Mesothelial cell of epicardium (in vitro differentiated cells): ENCODE measurements around the gene MYH14. TPM values are rescaled to one million over a fixed set of nuclear protein-coding genes. Genes with fewer than 3 reads are reported as not detected.
A peak's percentile ranks its signal among the peaks of the same experiment; 100 is the strongest.

Experiments used
- DNase-seq, 2 experiments: peaks; one replicate each; pipeline ENCODE4 v3.0.0; 2021; ENCODE audit warnings: low spot score in 2 of 2; ENCODE audit not compliant: unreplicated experiment in 2 of 2
- H3K27ac Mint-ChIP-seq: 2 replicates; pipeline ENCODE4 v1.8.0; 2021; ENCODE audit warnings: mixed read lengths
- H3K27me3 Mint-ChIP-seq: 2 replicates; pipeline ENCODE4 v1.8.0; 2021; ENCODE audit warnings: low read depth, mixed read lengths
- H3K36me3 Mint-ChIP-seq: 2 replicates; pipeline ENCODE4 v1.8.0; 2021; ENCODE audit warnings: mixed read lengths
- H3K4me1 Mint-ChIP-seq: 2 replicates; pipeline ENCODE4 v1.8.0; 2021; ENCODE audit warnings: mixed read lengths
- H3K4me3 Mint-ChIP-seq: 2 replicates; pipeline ENCODE4 v1.8.0; 2021; ENCODE audit warnings: mild to moderate bottlenecking, moderate library complexity, mixed read lengths
- H3K9me3 Mint-ChIP-seq: 2 replicates; pipeline ENCODE4 v1.8.0; 2021; ENCODE audit warnings: mixed read lengths
- CTCF ChIP-seq: fragments of 200-600 bp; sonication (generic); IDR thresholded peaks from one replicate; pipeline ENCODE4 v1.5.0; 2021; ENCODE audit warnings: antibody characterized with exemption; ENCODE audit not compliant: unreplicated experiment
- total RNA-seq: library from RNA; stranded (reverse); gene quantifications from 3 replicates; pipeline ENCODE4 v1.2.1, GENCODE V29; 2021

Gene MYH14
- total RNA-seq = 52.3 to 56.6 TPM (median 53.8 TPM) in 3 replicates

DNA sequence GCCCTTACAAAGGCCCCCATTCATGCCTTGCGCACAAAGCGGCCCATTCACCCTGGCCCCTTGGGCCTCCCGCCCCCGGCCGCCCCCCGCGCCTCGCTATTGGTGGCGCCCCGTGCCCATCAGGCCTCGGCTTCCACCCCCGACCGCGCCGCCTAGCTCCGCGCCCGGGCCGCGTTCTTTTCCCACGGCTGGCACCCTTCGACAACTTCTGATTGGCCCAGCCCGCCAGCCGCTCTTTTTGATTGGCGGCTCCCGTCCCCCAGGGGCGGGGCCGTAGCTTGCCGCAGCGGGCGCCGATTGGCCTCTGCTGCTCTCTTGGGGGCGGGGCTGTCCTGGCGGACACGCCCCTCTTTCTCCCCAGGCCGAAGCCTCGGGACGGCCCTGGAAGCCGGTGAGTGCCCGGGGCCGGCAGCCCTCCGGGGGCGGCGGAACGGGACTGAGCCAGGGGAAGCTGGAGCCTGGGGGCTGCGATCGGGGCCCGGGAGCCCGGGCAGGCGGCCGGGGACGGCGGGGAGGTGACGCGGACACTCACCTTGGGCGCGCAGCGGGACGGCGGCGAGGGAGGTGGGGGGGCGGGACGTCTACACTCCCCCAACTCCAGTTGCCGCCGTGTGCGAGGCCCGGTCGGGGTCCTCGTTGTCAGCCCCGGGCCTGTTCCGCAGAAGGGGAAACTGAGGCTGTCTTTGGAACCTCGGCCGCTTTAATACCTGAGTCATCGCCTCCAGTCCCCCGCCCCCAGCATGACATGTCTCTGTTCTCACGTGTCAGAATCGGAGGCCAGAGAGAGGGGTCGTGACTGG lies at the start of gene MYH14:
TSS of gene MYH14 (plus strand) at position 342 of the 800 bp plus-strand sequence. CDS start 6,744 bp downstream, outside the sequence.
- DNase-seq = peak; percentile 87 to 93
- TF ChIP-seq CTCF = no peak
- Mint-ChIP-seq H3K36me3 (no peaks in the 10 kb centered on the region), H3K4me1 (peaks cover 7% of the 10 kb centered on the region), H3K9me3 (no peaks in the 10 kb centered on the region), H3K4me3 (peak within 1 kb of the TSS; percentile 67), H3K27ac (peak within 1 kb of the TSS; percentile 39), H3K27me3 (peaks cover 70% of the 10 kb centered on the region)

DNA sequence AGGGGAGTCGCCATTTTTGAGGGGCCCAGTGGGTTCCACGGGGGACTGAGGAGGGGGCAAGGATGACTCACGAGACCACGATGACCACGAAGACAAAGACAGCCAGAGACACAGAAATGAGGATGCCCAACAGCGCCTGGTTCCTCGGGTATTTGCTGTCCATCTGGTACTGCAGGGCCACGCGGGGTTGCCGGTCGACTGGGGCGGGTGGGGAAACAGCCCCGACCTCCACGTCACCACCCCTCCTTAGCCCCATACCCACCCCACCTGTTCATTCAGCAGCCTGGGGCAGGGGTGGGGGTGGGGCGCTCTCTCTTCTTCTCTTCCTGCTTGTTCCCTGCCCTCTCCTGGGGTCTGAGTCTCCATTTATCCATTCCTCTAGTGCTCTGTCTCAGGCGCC lies 48.9 kb upstream of the MYH14 start:
- TF ChIP-seq CTCF = no peak
- no peak for DNase-seq
- Mint-ChIP-seq H3K9me3 (peaks cover 7% of the 10 kb centered on the region), H3K4me3 (no peak overlapping the region), H3K27ac (no peak overlapping the region), H3K4me1 (no peaks in the 10 kb centered on the region), H3K36me3 (no peaks in the 10 kb centered on the region), H3K27me3 (peaks cover 48% of the 10 kb centered on the region)

- peak; percentile 21 for TF ChIP-seq CTCF
- Mint-ChIP-seq H3K36me3 (no peaks in the 10 kb centered on the region), H3K27ac (no peak overlapping the region), H3K4me1 (no peaks in the 10 kb centered on the region), H3K27me3 (peaks cover 52% of the 10 kb centered on the region), H3K4me3 (no peak overlapping the region), H3K9me3 (peaks cover 7% of the 10 kb centered on the region)
- no peak for DNase-seq
These were observed 47.8 kb upstream of the MYH14 start for GRCh38 chr19:50155520-50156109.

- Mint-ChIP-seq H3K36me3 (no peaks in the 10 kb centered on the region), H3K9me3 (peaks cover 7% of the 10 kb centered on the region), H3K4me1 (no peaks in the 10 kb centered on the region), H3K27ac (no peak overlapping the region), H3K4me3 (no peak overlapping the region), H3K27me3 (peaks cover 49% of the 10 kb centered on the region)
- TF ChIP-seq CTCF = no peak
- DNase-seq = no peak
These were observed 44.8 kb upstream of the MYH14 start for GRCh38 chr19:50158577-50158976.

- Mint-ChIP-seq H3K4me3 (no peak overlapping the region), H3K27ac (no peak overlapping the region), H3K36me3 (no peaks in the 10 kb centered on the region), H3K4me1 (no peaks in the 10 kb centered on the region), H3K27me3 (peaks cover 48% of the 10 kb centered on the region), H3K9me3 (peaks cover 7% of the 10 kb centered on the region)
- DNase-seq = no peak
- TF ChIP-seq CTCF = no peak
These were observed 44.3 kb upstream of the MYH14 start for GRCh38 chr19:50159078-50159477.
